K562 (cell line): ENCODE data around the gene NOS1.

ENCODE experiments used
- HDAC2 ChIP-seq: fragments of 450-650 bp; IDR thresholded peaks from 2 replicates; pipeline ENCODE4 v1.6.1; 2016; ENCODE audit warnings: mild to moderate bottlenecking
- HDGF ChIP-seq: fragments of 450-650 bp; IDR thresholded peaks from 2 replicates; pipeline ENCODE4 v1.6.1; 2016
- ILK ChIP-seq: fragments of 450-650 bp; IDR thresholded peaks from 2 replicates; pipeline ENCODE4 v1.6.1; 2016; ENCODE audit warnings: missing genetic modification characterization, low read depth, mild to moderate bottlenecking, missing compliant biosample characterization, moderate library complexity, borderline replicate concordance
- JUND ChIP-seq, 2 experiments: IDR thresholded peaks; 2 replicates in 1 of 2; 3 replicates in 1 of 2; pipeline ENCODE4 v1.6.1; 2011; ENCODE audit warnings: borderline replicate concordance in 2 of 2, low read depth in 2 of 2, low read length in 2 of 2, improper control_type of control experiment in 1 of 2, missing biosample characterization in 1 of 2, missing genetic modification characterization in 1 of 2, missing genetic modification reagents in 1 of 2
- RB1 ChIP-seq: fragments of 450-650 bp; IDR thresholded peaks from 2 replicates; pipeline ENCODE4 v1.6.1; 2017; ENCODE audit warnings: low read depth, mild to moderate bottlenecking
- SMARCA4 ChIP-seq: fragments of 450-650 bp; IDR thresholded peaks from 2 replicates; pipeline ENCODE4 v1.6.1; 2016
- STAT5A ChIP-seq: IDR thresholded peaks from 2 replicates; pipeline ENCODE4 v1.6.1; 2012; ENCODE audit warnings: low read length, inconsistent platforms, borderline replicate concordance
- ZBTB1 ChIP-seq: sonication (generic); formaldehyde crosslinking; IDR thresholded peaks from 2 replicates; pipeline ENCODE4 v1.8.1; 2023; ENCODE audit warnings: missing genetic modification reagents, low read depth, mild to moderate bottlenecking, borderline replicate concordance
- ZNF449 ChIP-seq: fragments of 250-450 bp; sonication (Bioruptor Pico); IDR thresholded peaks from 2 replicates; pipeline ENCODE4 v1.8.0; 2022; ENCODE audit warnings: moderate library complexity, mild to moderate bottlenecking, inconsistent platforms
- TF ChIP-seq, protein P1 (sequence below), 3 experiments: IDR thresholded peaks in 2 of 3; conservative IDR thresholded peaks in 1 of 3; 2 replicates each; pipeline ENCODE4 v1.5.1; 2011 to 2012; ENCODE audit warnings: low read length in 3 of 3, mild to moderate bottlenecking in 3 of 3, control low read depth in 2 of 3, improper control_type of control experiment in 1 of 3, inconsistent platforms in 1 of 3, low read depth in 1 of 3, mixed read lengths in 1 of 3, moderate library complexity in 1 of 3; ENCODE audit not compliant: insufficient read depth in 2 of 3

DNA sequence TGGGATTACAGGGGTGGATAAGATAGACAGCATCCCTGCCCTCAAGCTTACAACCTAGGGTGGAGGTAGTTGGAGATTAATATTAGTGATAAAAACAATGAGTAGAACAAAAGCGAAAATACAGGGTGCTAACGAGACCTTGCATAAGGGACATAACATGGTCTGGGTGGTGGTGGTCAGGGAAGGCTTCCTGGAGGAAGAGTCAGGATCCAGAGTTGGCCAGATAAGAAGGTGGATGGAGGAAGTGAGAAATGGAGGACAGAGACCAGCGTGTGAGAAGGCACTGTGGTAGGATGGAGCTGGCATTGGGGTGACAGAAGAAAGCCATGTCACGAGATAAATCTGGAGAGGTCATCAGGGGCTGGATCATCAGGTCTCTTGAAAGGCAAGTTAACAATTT is 19.2 kb downstream of the NOS1 start:
- TF ChIP-seq SMARCA4 (no peak), ZNF449 (CRISPR knock-in tag) (no peak), JUND (IDR thresholded peaks at IDR 0.05; ENCODE audit: borderline replicate concordance, low read depth, low read length) (no peak), JUND (tag; IDR thresholded peaks at IDR 0.05; ENCODE audit: borderline replicate concordance, low read depth, low read length) (no peak), ZBTB1 (CRISPR knock-in tag) (no peak), STAT5A (no peak), ILK (tag) (no peak), RB1 (no peak), HDAC2 (no peak), HDGF (no peak)
- TF ChIP-seq, protein P1, sequence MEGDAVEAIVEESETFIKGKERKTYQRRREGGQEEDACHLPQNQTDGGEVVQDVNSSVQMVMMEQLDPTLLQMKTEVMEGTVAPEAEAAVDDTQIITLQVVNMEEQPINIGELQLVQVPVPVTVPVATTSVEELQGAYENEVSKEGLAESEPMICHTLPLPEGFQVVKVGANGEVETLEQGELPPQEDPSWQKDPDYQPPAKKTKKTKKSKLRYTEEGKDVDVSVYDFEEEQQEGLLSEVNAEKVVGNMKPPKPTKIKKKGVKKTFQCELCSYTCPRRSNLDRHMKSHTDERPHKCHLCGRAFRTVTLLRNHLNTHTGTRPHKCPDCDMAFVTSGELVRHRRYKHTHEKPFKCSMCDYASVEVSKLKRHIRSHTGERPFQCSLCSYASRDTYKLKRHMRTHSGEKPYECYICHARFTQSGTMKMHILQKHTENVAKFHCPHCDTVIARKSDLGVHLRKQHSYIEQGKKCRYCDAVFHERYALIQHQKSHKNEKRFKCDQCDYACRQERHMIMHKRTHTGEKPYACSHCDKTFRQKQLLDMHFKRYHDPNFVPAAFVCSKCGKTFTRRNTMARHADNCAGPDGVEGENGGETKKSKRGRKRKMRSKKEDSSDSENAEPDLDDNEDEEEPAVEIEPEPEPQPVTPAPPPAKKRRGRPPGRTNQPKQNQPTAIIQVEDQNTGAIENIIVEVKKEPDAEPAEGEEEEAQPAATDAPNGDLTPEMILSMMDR (IDR thresholded peaks at IDR 0.05 in 2 of 3, conservative IDR thresholded peaks at IDR 0.05 in 1 of 3; ENCODE audit: insufficient read depth in 2 of 3, low read depth in 1 of 3, low read length in 3 of 3) = no peak
